Fibroblast of villous mesenchyme (primary cell): ENCODE measurements around the gene CLCN1. TPM values are rescaled to one million over a fixed set of nuclear protein-coding genes. Genes with fewer than 3 reads are reported as not detected.
A peak's percentile ranks its signal among the peaks of the same experiment; 100 is the strongest.

Experiments used
- DNase-seq: peaks from one replicate; pipeline ENCODE4 v3.0.0-alpha.2; 2010; ENCODE audit warnings: low read depth
- H3K4me3 ChIP-seq: 2 replicates; pipeline ENCODE4 v1.5.1; 2011; ENCODE audit warnings: low read depth, mild to moderate bottlenecking, low read length
- CTCF ChIP-seq: IDR thresholded peaks from 2 replicates; pipeline ENCODE4 v1.5.1; 2012; ENCODE audit warnings: low read depth, mild to moderate bottlenecking, low read length; ENCODE audit not compliant: insufficient read depth
- total RNA-seq: library from RNA; depleted of rRNA; stranded (reverse); fragments of >200 nt; gene quantifications from 2 replicates; pipeline ENCODE4 v1.2.3, GENCODE V29; 2012

Gene CLCN1
- total RNA-seq, 1 donor = under 0.01 TPM

DNA sequence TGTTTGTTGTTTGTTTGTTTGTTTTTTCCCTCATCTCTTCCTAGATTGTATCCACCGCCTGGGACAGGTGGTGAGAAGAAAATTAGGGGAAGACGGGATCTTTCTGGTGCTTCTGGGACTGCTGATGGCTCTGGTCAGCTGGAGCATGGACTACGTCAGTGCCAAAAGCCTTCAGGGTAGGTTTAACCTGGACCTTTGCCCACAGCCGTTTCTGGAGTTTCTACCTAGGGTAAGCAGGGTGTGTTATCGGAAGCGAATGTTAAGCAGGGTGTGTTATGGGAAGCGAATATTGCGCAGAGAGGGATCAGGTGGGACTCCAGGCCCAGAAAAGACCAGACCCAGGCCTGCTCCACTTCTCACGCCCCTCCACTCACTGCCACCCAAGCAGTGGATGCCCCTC, 4.7 kb downstream of the CLCN1 start:
- DNase-seq = no peak
- H3K4me3 ChIP-seq = no peak overlapping the region
- no peak for TF ChIP-seq CTCF

- no peak for DNase-seq
- no peak overlapping the region for H3K4me3 ChIP-seq
- no peak for TF ChIP-seq CTCF
Observed at GRCh38 chr7:143321242-143321641, 5.3 kb downstream of the CLCN1 start.

DNA sequence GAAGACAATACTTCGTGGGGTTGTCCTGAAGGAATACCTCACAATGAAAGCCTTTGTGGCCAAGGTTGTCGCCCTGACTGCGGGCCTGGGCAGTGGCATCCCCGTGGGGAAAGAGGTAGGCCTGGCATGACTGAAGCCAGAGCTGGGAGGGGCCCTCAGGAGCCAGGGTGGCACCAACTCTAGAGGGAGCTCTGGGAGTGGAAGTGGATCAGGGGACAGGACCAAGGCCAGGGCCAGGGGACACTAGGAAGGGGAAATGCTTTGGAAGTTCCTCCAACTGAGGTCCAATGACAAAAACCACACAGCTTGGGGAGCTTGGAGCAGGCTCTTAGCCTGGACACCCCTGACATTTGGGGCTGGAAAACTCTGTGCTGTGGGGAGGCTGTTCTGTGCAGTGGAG, 5.8 kb downstream of the CLCN1 start:
- DNase-seq = no peak
- peak; percentile 9 for TF ChIP-seq CTCF
- H3K4me3 ChIP-seq = no peak overlapping the region

GRCh38 chr7:143322760-143323633, 7.1 kb downstream of the CLCN1 start:
- no peak for TF ChIP-seq CTCF
- peak; percentile 52 for DNase-seq
- no peak overlapping the region for H3K4me3 ChIP-seq

GRCh38 chr7:143323653-143324052, 7.7 kb downstream of the CLCN1 start:
- no peak for DNase-seq
- TF ChIP-seq CTCF = no peak
- no peak overlapping the region for H3K4me3 ChIP-seq

GRCh38 chr7:143325240-143325639, 9.3 kb downstream of the CLCN1 start:
- no peak for TF ChIP-seq CTCF
- DNase-seq = peak; percentile 71

More at GRCh38 chr7:143325240-143325639, 9.3 kb downstream of the CLCN1 start:
- no peak overlapping the region for H3K4me3 ChIP-seq
